Measurements from ENCODE around the gene EPHB1.
"Not testable (repeated sequence)": the region's sequence is repeated elsewhere in the genome, so short reads cannot be mapped to it uniquely, and the experiment has no call there.

Gene EPHB1

GRCh38 chr3:135106445-135106844 is 311.4 kb downstream of the EPHB1 start:
- no peak for TF ChIP-seq RARB (CRISPR knock-in tag; IDR thresholded peaks at IDR 0.05)
- no peak for TF ChIP-seq ZC3H10 (CRISPR knock-in tag; IDR thresholded peaks at IDR 0.05)
- no peak for TF ChIP-seq GLIS3 (CRISPR knock-in tag; IDR thresholded peaks at IDR 0.05)
- no peak for TF ChIP-seq BACH2 (CRISPR knock-in tag; IDR thresholded peaks at IDR 0.05; ENCODE audit: borderline replicate concordance)
- no peak for TF ChIP-seq PPARA (CRISPR knock-in tag; IDR thresholded peaks at IDR 0.05; ENCODE audit: borderline replicate concordance)
- no peak for TF ChIP-seq TCF4 (CRISPR knock-in tag; IDR thresholded peaks at IDR 0.05; ENCODE audit: borderline replicate concordance)
- no peak for TF ChIP-seq POU6F1 (CRISPR knock-in tag; IDR thresholded peaks at IDR 0.05; ENCODE audit: borderline replicate concordance, low read depth)
- TF ChIP-seq OSR1 (CRISPR knock-in tag; IDR thresholded peaks at IDR 0.05), result no peak
- no peak for TF ChIP-seq ARNTL (CRISPR knock-in tag; IDR thresholded peaks at IDR 0.05; ENCODE audit: borderline replicate concordance, low read depth)
- no peak for TF ChIP-seq TOX (CRISPR knock-in tag; IDR thresholded peaks at IDR 0.05; ENCODE audit: borderline replicate concordance)
- no peak for TF ChIP-seq ESRRG (CRISPR knock-in tag; IDR thresholded peaks at IDR 0.05)
- no peak for TF ChIP-seq TSHZ2 (CRISPR knock-in tag; IDR thresholded peaks at IDR 0.05)
- TF ChIP-seq SNAI2 (CRISPR knock-in tag; IDR thresholded peaks at IDR 0.05), result no peak
- TF ChIP-seq ZNF70 (CRISPR knock-in tag; IDR thresholded peaks at IDR 0.05), result no peak
- TF ChIP-seq ZFP3 (CRISPR knock-in tag; IDR thresholded peaks at IDR 0.05), result no peak
- ATAC-seq, result peak; percentile 71; the same call in 2 of the 3 replicates

DNA sequence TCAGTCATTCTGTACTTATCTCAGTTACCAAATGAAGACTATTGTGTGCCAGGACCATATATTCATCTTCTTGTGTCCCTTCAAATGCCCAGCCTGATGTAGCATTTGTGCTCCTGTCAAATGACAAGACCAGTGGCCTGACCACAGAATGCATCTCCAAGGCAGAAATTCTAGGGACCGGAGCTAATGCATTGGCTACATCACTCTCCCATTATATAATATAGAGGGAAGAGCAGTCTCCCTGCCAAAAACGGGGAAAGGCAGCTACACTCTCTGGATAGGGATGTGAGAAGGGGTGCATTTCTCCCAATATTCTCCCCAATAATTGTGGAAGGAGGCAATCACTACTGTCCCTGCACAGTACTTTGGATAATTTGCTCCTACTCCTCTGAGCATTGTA is 312.0 kb downstream of the EPHB1 start:
- no peak for ATAC-seq
- TF ChIP-seq TSHZ2 (CRISPR knock-in tag; IDR thresholded peaks at IDR 0.05) (no peak), TOX (CRISPR knock-in tag; IDR thresholded peaks at IDR 0.05; ENCODE audit: borderline replicate concordance) (no peak), ISL1 (CRISPR knock-in tag; IDR thresholded peaks at IDR 0.05) (no peak), CSDC2 (CRISPR knock-in tag; IDR thresholded peaks at IDR 0.05) (no peak), TCF4 (CRISPR knock-in tag; IDR thresholded peaks at IDR 0.05; ENCODE audit: borderline replicate concordance) (no peak)

GRCh38 chr3:135109681-135110080 is 314.6 kb downstream of the EPHB1 start:
- TF ChIP-seq PPARA (CRISPR knock-in tag; IDR thresholded peaks at IDR 0.05; ENCODE audit: borderline replicate concordance) (no peak), RARB (CRISPR knock-in tag; IDR thresholded peaks at IDR 0.05) (no peak), CREB5 (CRISPR knock-in tag; IDR thresholded peaks at IDR 0.05; ENCODE audit: low read depth) (no peak), ZFP3 (CRISPR knock-in tag; IDR thresholded peaks at IDR 0.05) (no peak), ZNF8 (CRISPR knock-in tag; IDR thresholded peaks at IDR 0.05) (no peak)
- no peak for ATAC-seq

- ATAC-seq, result not testable (repeated sequence)
These were observed 319.5 kb downstream of the EPHB1 start for GRCh38 chr3:135114551-135114950.

- ATAC-seq, result no peak
- TF ChIP-seq ESRRG (CRISPR knock-in tag; IDR thresholded peaks at IDR 0.05) (no peak), SNAI2 (CRISPR knock-in tag; IDR thresholded peaks at IDR 0.05) (no peak), ZC3H10 (CRISPR knock-in tag; IDR thresholded peaks at IDR 0.05) (no peak), ZFP3 (CRISPR knock-in tag; IDR thresholded peaks at IDR 0.05) (no peak), PATZ1 (CRISPR knock-in tag; IDR thresholded peaks at IDR 0.05; ENCODE audit: borderline replicate concordance) (no peak), ARNTL (CRISPR knock-in tag; IDR thresholded peaks at IDR 0.05; ENCODE audit: borderline replicate concordance, low read depth) (no peak), GLIS3 (CRISPR knock-in tag; IDR thresholded peaks at IDR 0.05) (no peak), TCF4 (CRISPR knock-in tag; IDR thresholded peaks at IDR 0.05; ENCODE audit: borderline replicate concordance) (no peak), ZNF70 (CRISPR knock-in tag; IDR thresholded peaks at IDR 0.05) (no peak)
These were observed 322.9 kb downstream of the EPHB1 start for GRCh38 chr3:135117977-135118376.

Measured in SK-N-SH treated with all-trans-retinoic acid at 6 μM for 48 hours (cell line).